Astrocyte (in vitro differentiated cells and primary cell): Measurements from ENCODE around the gene CAPG. TPM values are rescaled to one million over a fixed set of nuclear protein-coding genes. Genes with fewer than 3 reads are reported as not detected.

Experiments
- DNase-seq: peaks from one replicate; pipeline ENCODE4 v3.0.0-alpha.2; 2010; ENCODE audit warnings: low read depth
- FAIRE-seq: peaks from 2 replicates; lab custom pipeline; 2011; peaks lifted over from hg19 to GRCh38; lab: Jason Lieb, UNC
- H2AFZ ChIP-seq: 2 replicates; pipeline ENCODE4 v1.6.0; 2012; ENCODE audit warnings: low read depth, low read length, inconsistent platforms
- H3K27ac ChIP-seq: 2 replicates; pipeline ENCODE4 v1.5.1; 2011; ENCODE audit warnings: low read depth, low read length, inconsistent platforms
- H3K27me3 ChIP-seq: 2 replicates; pipeline ENCODE4 v1.6.0; 2011; ENCODE audit warnings: low read length, inconsistent platforms; ENCODE audit not compliant: insufficient read depth
- H3K36me3 ChIP-seq: 2 replicates; pipeline ENCODE4 v1.5.1; 2011; ENCODE audit warnings: low read length, inconsistent platforms; ENCODE audit not compliant: insufficient read depth
- H3K4me1 ChIP-seq: 2 replicates; pipeline ENCODE4 v1.5.1; 2011; ENCODE audit warnings: low read length, inconsistent platforms; ENCODE audit not compliant: insufficient read depth
- H3K4me2 ChIP-seq: 2 replicates; pipeline ENCODE4 v1.6.0; 2012; ENCODE audit warnings: low read length, inconsistent platforms
- H3K4me3 ChIP-seq: 2 replicates; pipeline ENCODE4 v1.5.1; 2011; ENCODE audit warnings: low read depth, mild to moderate bottlenecking, low read length, inconsistent platforms; ENCODE audit not compliant: insufficient read depth
- H3K79me2 ChIP-seq: 2 replicates; pipeline ENCODE4 v1.6.0; 2012; ENCODE audit warnings: mild to moderate bottlenecking, low read length, inconsistent platforms; ENCODE audit not compliant: insufficient read depth
- H3K9ac ChIP-seq: 2 replicates; pipeline ENCODE4 v1.6.0; 2012; ENCODE audit warnings: mild to moderate bottlenecking, low read length, inconsistent platforms
- H3K9me3 ChIP-seq: 2 replicates; pipeline ENCODE4 v1.5.1; 2012; ENCODE audit warnings: low read depth, mild to moderate bottlenecking, low read length, inconsistent platforms; ENCODE audit not compliant: insufficient read depth
- H4K20me1 ChIP-seq: 2 replicates; pipeline ENCODE4 v1.6.0; 2012; ENCODE audit warnings: low read length, inconsistent platforms; ENCODE audit not compliant: insufficient read depth
- H3K27ac Mint-ChIP-seq: one replicate; pipeline ENCODE4 v1.8.0; 2021; ENCODE audit warnings: mild to moderate bottlenecking, mixed read lengths; ENCODE audit not compliant: unreplicated experiment
- H3K27me3 Mint-ChIP-seq: one replicate; pipeline ENCODE4 v1.8.0; 2021; ENCODE audit warnings: low read depth, mixed read lengths; ENCODE audit not compliant: unreplicated experiment
- H3K36me3 Mint-ChIP-seq: one replicate; pipeline ENCODE4 v1.8.0; 2021; ENCODE audit warnings: low read depth, mixed read lengths; ENCODE audit not compliant: unreplicated experiment
- H3K4me1 Mint-ChIP-seq: one replicate; pipeline ENCODE4 v1.8.0; 2021; ENCODE audit warnings: low read depth, mixed read lengths; ENCODE audit not compliant: unreplicated experiment
- H3K4me3 Mint-ChIP-seq: one replicate; pipeline ENCODE4 v1.8.0; 2021; ENCODE audit warnings: mild to moderate bottlenecking, moderate library complexity, mixed read lengths; ENCODE audit not compliant: unreplicated experiment
- H3K9me3 Mint-ChIP-seq: one replicate; pipeline ENCODE4 v1.8.0; 2021; ENCODE audit warnings: mild to moderate bottlenecking, mixed read lengths; ENCODE audit not compliant: unreplicated experiment
- EZH2 ChIP-seq: IDR thresholded peaks from 2 replicates; pipeline ENCODE4 v1.6.1; 2012; ENCODE audit warnings: mild to moderate bottlenecking, low read length, inconsistent platforms; ENCODE audit not compliant: insufficient read depth
- total RNA-seq: library from RNA; stranded (reverse); gene quantifications from 2 replicates; pipeline ENCODE4 v1.2.1, GENCODE V29; 2021
- TF ChIP-seq, protein P1 (sequence below): IDR thresholded peaks from 2 replicates; pipeline ENCODE4 v1.5.1; 2011; ENCODE audit warnings: low read depth, mild to moderate bottlenecking, inconsistent platforms, low read length, moderate library complexity; ENCODE audit not compliant: insufficient read depth

Gene CAPG
- total RNA-seq, 1 donor from 2014 or later = 68.2 TPM

DNA sequence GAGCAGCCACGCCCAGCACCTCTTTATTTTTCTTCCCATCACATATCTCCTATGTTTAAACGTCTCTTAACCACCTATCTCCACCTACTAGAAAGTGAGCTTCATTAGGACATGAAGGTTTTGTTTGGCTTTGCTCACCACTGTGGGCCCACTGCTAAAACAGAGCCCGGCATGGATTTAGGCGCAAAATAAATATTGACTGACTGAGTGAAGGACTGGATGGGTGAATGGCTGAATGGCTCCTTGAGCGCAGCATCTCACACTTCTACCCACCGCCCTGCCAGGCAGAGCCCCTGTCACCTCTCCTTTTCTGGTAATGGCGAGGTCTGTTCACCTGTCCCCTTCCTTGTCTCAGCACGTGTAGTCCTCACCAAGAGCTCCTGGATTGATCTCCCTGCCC lies 10.1 kb downstream of the CAPG start:
- H3K27me3 ChIP-seq = no peaks in the 10 kb centered on the region
- no peak overlapping the region for H3K9ac ChIP-seq
- DNase-seq = no peak
- peak overlapping the region; percentile 5 for H3K27ac Mint-ChIP-seq
- H3K4me2 ChIP-seq = no peak overlapping the region
- no peaks in the 10 kb centered on the region for H3K4me1 Mint-ChIP-seq
- H3K4me3 Mint-ChIP-seq = peak overlapping the region; percentile 27
- no peaks in the 10 kb centered on the region for H3K9me3 ChIP-seq
- no peak for FAIRE-seq
- peaks cover 2% of the 10 kb centered on the region for H3K4me1 ChIP-seq
- H3K27ac ChIP-seq = no peak overlapping the region
- no peaks in the 10 kb centered on the region for H3K9me3 Mint-ChIP-seq
- H3K36me3 Mint-ChIP-seq = peaks cover 21% of the 10 kb centered on the region
- no peak overlapping the region for H2AFZ ChIP-seq
- no peak overlapping the region for H3K4me3 ChIP-seq
- H3K36me3 ChIP-seq = peaks cover 8% of the 10 kb centered on the region
- H3K79me2 ChIP-seq = peaks cover 20% of the 10 kb centered on the region
- no peaks in the 10 kb centered on the region for H3K27me3 Mint-ChIP-seq
- no peaks in the 10 kb centered on the region for H4K20me1 ChIP-seq
- TF ChIP-seq, protein P1, sequence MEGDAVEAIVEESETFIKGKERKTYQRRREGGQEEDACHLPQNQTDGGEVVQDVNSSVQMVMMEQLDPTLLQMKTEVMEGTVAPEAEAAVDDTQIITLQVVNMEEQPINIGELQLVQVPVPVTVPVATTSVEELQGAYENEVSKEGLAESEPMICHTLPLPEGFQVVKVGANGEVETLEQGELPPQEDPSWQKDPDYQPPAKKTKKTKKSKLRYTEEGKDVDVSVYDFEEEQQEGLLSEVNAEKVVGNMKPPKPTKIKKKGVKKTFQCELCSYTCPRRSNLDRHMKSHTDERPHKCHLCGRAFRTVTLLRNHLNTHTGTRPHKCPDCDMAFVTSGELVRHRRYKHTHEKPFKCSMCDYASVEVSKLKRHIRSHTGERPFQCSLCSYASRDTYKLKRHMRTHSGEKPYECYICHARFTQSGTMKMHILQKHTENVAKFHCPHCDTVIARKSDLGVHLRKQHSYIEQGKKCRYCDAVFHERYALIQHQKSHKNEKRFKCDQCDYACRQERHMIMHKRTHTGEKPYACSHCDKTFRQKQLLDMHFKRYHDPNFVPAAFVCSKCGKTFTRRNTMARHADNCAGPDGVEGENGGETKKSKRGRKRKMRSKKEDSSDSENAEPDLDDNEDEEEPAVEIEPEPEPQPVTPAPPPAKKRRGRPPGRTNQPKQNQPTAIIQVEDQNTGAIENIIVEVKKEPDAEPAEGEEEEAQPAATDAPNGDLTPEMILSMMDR = no peak
- TF ChIP-seq EZH2 = no peak

DNA sequence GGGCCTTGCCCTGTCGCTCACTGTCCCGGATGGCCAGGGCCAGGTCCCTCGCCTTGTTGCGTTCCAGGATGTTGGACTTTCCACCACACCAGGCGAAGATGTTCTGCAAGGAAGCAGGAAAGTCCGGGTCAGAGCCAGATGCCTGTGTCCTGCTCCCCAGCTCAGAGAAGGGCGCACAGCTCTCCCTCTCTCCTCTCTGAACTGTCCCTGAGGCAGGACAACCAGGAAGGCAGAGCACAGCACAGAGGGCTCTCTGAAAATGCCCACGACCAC lies 11.0 kb downstream of the CAPG start:
- Mint-ChIP-seq H3K9me3 (no peaks in the 10 kb centered on the region), H3K27me3 (no peaks in the 10 kb centered on the region), H3K4me1 (no peaks in the 10 kb centered on the region), H3K27ac (peak overlapping the region; percentile 34), H3K4me3 (no peak overlapping the region), H3K36me3 (peaks cover 22% of the 10 kb centered on the region)
- peaks cover 18% of the 10 kb centered on the region for H3K79me2 ChIP-seq
- peaks cover 10% of the 10 kb centered on the region for H3K36me3 ChIP-seq
- H3K4me1 ChIP-seq = no peaks in the 10 kb centered on the region
- H3K9me3 ChIP-seq = no peaks in the 10 kb centered on the region
- H2AFZ ChIP-seq = no peak overlapping the region
- TF ChIP-seq, protein P1 = no peak
- no peak for TF ChIP-seq EZH2
- H4K20me1 ChIP-seq = no peaks in the 10 kb centered on the region
- H3K9ac ChIP-seq = no peak overlapping the region
- DNase-seq (no peak), FAIRE-seq (no peak)
- H3K4me3 ChIP-seq = no peak overlapping the region
- H3K27me3 ChIP-seq = no peaks in the 10 kb centered on the region
- no peak overlapping the region for H3K4me2 ChIP-seq
- H3K27ac ChIP-seq = no peak overlapping the region

DNA sequence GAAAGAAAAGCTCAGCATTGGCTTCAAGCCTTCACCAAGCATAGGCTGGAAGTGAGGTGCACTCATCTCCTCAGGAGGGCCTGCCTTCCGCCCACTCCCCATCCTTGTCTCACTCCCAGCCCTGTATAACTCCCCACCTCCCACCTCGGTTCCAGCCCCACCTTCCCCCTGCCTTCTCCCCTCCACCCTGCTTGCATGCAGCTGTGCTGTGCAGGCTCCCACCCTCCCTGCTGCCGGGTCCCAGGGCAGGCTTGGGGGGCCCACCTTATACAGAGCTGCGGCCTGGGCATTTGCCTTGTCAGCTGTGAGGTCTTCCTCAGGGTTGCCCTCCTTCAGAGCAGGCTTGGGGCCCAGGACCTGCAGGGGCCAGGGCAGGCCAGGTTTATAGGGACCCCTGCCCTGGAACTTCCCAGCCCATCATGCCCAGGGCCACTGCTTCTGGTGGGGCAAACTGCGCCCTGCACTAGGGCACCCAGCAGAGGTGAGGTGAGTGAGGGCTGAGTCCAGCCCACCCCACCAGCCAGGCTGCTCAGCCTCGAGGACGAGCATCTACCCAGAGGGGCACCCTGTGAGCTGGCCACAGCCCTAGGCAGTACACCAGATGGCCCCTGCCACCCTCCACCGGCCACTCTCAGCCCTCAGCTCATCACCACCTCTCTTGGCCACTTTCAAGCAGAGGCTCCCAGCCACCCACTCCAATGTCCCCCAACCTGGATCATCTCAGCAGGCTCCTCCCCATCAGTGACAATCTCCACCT lies 11.6 kb downstream of the CAPG start:
- no peaks in the 10 kb centered on the region for H3K9me3 Mint-ChIP-seq
- no peak overlapping the region for H3K9ac ChIP-seq
- FAIRE-seq = no peak

More for the DNA sequence above, 11.6 kb downstream of the CAPG start:
- Histone ChIP-seq H3K4me1 (no peaks in the 10 kb centered on the region), H2AFZ (no peak overlapping the region), H4K20me1 (no peaks in the 10 kb centered on the region), H3K9me3 (no peaks in the 10 kb centered on the region), H3K27me3 (no peaks in the 10 kb centered on the region), H3K4me3 (no peak overlapping the region), H3K36me3 (peaks cover 12% of the 10 kb centered on the region), H3K27ac (no peak overlapping the region), H3K79me2 (peaks cover 14% of the 10 kb centered on the region), H3K4me2 (no peak overlapping the region)
- Mint-ChIP-seq H3K4me3 (no peak overlapping the region), H3K4me1 (peaks cover 4% of the 10 kb centered on the region), H3K36me3 (peaks cover 22% of the 10 kb centered on the region), H3K27me3 (no peaks in the 10 kb centered on the region), H3K27ac (peak overlapping the region; percentile 34)
- TF ChIP-seq, protein P1 = no peak
- TF ChIP-seq EZH2 = no peak
- DNase-seq = no peak
